K562 (cell line): ENCODE data around the gene GPATCH4. TPM values are rescaled to one million over a fixed set of nuclear protein-coding genes. Genes with fewer than 3 reads are reported as not detected.

Experiments
- BCOR ChIP-seq: fragments of 450-650 bp; IDR thresholded peaks from 2 replicates; pipeline ENCODE4 v1.6.1; 2016
- BRCA1 ChIP-seq, 2 experiments: fragments of 450-650 bp in 1 of 2; sonication (generic) in 1 of 2; formaldehyde crosslinking in 1 of 2; IDR thresholded peaks; 2 replicates each; pipeline versions ENCODE4 v1.5.0 to v1.6.1; 2017 to 2020; ENCODE audit warnings: mild to moderate bottlenecking in 1 of 2, missing genetic modification reagents in 1 of 2
- DEAF1 ChIP-seq: fragments of 450-650 bp; formaldehyde crosslinking; IDR thresholded peaks from 2 replicates; pipeline ENCODE4 v1.4.0; 2020; ENCODE audit warnings: mild to moderate bottlenecking, moderate library complexity
- REST ChIP-seq, 2 experiments: fragments of 450-650 bp; formaldehyde crosslinking in 1 of 2; IDR thresholded peaks; 2 replicates each; pipeline versions ENCODE4 v1.4.0 to v1.6.1; 2014 to 2020; ENCODE audit warnings: mild to moderate bottlenecking in 2 of 2, borderline replicate concordance in 1 of 2, low read depth in 1 of 2
- SMC3 ChIP-seq: conservative IDR thresholded peaks from 2 replicates; pipeline ENCODE4 v1.6.1; 2011; ENCODE audit warnings: low read depth, low read length, improper control_type of control experiment; ENCODE audit not compliant: insufficient read depth
- ZBTB7A ChIP-seq: IDR thresholded peaks from 2 replicates; pipeline ENCODE4 v1.6.1; 2011; ENCODE audit warnings: low read depth, mild to moderate bottlenecking, low read length, moderate library complexity, borderline replicate concordance; ENCODE audit not compliant: control insufficient read depth
- polyA plus RNA-seq, 8 experiments: library from polyadenylated mRNA; depleted of rRNA in 4 of 8; stranded (reverse) in 5 of 8; unstranded in 3 of 8; fragments of >200 nt; fragmentation: Nextera tagmentation in 2 of 8; fragmentation: Illumina TruSeq in 1 of 8; extraction: Ambion mirVana in 2 of 8; extraction: Trizol in 1 of 8; gene quantifications; 2 replicates each; pipeline versions ENCODE4 v1.2.1 to v1.2.3, GENCODE V29; 2011 to 2014; ENCODE audit warnings: inconsistent platforms in 1 of 8, missing spikeins in 1 of 8
- total RNA-seq, 7 experiments: library from RNA; depleted of rRNA in 6 of 7; stranded (reverse); fragments of >200 nt in 6 of 7; fragmentation: Illumina TruSeq in 2 of 7; extraction: Trizol in 2 of 7; gene quantifications; 2 replicates each; pipeline versions ENCODE4 v1.2.1 to v1.2.3, GENCODE V29; 2011 to 2021; ENCODE audit warnings: low replicate concordance in 1 of 7
- TF ChIP-seq, protein P1 (sequence below), 3 experiments: IDR thresholded peaks in 2 of 3; conservative IDR thresholded peaks in 1 of 3; 2 replicates each; pipeline ENCODE4 v1.5.1; 2011 to 2012; ENCODE audit warnings: low read length in 3 of 3, mild to moderate bottlenecking in 3 of 3, control low read depth in 2 of 3, improper control_type of control experiment in 1 of 3, inconsistent platforms in 1 of 3, low read depth in 1 of 3, mixed read lengths in 1 of 3, moderate library complexity in 1 of 3; ENCODE audit not compliant: insufficient read depth in 2 of 3
- TF ChIP-seq, protein P2 (sequence below): sonication (generic); formaldehyde crosslinking; IDR thresholded peaks from 2 replicates; pipeline ENCODE4 v1.8.0; 2023; ENCODE audit warnings: mild to moderate bottlenecking, missing genetic modification reagents

GPATCH4 gene
- total and polyA plus RNA-seq, 9 of the 15 experiments (the other 6 are each of a cell fraction or from before 2014, with no cell fraction given): 43.7 to 105 (median 76.5) TPM

- TF ChIP-seq REST (IDR thresholded peaks at IDR 0.05; ENCODE audit: borderline replicate concordance): peak; percentile 48; the same call in 1 of the 2 replicates
- no peak for TF ChIP-seq REST (CRISPR knock-in tag; IDR thresholded peaks at IDR 0.05; ENCODE audit: low read depth)
- no peak for TF ChIP-seq BRCA1 (IDR thresholded peaks at IDR 0.05)
- no peak for TF ChIP-seq BRCA1 (CRISPR knock-in tag; IDR thresholded peaks at IDR 0.05)
- TF ChIP-seq DEAF1 (CRISPR knock-in tag): peak; percentile 43; the same call in 1 of the 2 replicates
- peak; percentile 88 for TF ChIP-seq ZBTB7A
- TF ChIP-seq BCOR: peak; percentile 42; the same call in 1 of the 2 replicates
- TF ChIP-seq, protein P1, sequence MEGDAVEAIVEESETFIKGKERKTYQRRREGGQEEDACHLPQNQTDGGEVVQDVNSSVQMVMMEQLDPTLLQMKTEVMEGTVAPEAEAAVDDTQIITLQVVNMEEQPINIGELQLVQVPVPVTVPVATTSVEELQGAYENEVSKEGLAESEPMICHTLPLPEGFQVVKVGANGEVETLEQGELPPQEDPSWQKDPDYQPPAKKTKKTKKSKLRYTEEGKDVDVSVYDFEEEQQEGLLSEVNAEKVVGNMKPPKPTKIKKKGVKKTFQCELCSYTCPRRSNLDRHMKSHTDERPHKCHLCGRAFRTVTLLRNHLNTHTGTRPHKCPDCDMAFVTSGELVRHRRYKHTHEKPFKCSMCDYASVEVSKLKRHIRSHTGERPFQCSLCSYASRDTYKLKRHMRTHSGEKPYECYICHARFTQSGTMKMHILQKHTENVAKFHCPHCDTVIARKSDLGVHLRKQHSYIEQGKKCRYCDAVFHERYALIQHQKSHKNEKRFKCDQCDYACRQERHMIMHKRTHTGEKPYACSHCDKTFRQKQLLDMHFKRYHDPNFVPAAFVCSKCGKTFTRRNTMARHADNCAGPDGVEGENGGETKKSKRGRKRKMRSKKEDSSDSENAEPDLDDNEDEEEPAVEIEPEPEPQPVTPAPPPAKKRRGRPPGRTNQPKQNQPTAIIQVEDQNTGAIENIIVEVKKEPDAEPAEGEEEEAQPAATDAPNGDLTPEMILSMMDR (IDR thresholded peaks at IDR 0.05 in 2 of 3, conservative IDR thresholded peaks at IDR 0.05 in 1 of 3; ENCODE audit: insufficient read depth in 2 of 3, low read depth in 1 of 3, low read length in 3 of 3): peak; percentile 77 to 89 (median 82)
- peak; percentile 64 for TF ChIP-seq SMC3
- TF ChIP-seq, protein P2, sequence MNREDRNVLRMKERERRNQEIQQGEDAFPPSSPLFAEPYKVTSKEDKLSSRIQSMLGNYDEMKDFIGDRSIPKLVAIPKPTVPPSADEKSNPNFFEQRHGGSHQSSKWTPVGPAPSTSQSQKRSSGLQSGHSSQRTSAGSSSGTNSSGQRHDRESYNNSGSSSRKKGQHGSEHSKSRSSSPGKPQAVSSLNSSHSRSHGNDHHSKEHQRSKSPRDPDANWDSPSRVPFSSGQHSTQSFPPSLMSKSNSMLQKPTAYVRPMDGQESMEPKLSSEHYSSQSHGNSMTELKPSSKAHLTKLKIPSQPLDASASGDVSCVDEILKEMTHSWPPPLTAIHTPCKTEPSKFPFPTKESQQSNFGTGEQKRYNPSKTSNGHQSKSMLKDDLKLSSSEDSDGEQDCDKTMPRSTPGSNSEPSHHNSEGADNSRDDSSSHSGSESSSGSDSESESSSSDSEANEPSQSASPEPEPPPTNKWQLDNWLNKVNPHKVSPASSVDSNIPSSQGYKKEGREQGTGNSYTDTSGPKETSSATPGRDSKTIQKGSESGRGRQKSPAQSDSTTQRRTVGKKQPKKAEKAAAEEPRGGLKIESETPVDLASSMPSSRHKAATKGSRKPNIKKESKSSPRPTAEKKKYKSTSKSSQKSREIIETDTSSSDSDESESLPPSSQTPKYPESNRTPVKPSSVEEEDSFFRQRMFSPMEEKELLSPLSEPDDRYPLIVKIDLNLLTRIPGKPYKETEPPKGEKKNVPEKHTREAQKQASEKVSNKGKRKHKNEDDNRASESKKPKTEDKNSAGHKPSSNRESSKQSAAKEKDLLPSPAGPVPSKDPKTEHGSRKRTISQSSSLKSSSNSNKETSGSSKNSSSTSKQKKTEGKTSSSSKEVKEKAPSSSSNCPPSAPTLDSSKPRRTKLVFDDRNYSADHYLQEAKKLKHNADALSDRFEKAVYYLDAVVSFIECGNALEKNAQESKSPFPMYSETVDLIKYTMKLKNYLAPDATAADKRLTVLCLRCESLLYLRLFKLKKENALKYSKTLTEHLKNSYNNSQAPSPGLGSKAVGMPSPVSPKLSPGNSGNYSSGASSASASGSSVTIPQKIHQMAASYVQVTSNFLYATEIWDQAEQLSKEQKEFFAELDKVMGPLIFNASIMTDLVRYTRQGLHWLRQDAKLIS (CRISPR knock-in tag): 0 out of 2 replicates have a peak, but pooled peaks have one; percentile 51
These were observed 24.3 kb upstream of the GPATCH4 start (continued) for GRCh38 chr1:156625436-156626078.
